Measurements from ENCODE around the gene KLK4.

DNA sequence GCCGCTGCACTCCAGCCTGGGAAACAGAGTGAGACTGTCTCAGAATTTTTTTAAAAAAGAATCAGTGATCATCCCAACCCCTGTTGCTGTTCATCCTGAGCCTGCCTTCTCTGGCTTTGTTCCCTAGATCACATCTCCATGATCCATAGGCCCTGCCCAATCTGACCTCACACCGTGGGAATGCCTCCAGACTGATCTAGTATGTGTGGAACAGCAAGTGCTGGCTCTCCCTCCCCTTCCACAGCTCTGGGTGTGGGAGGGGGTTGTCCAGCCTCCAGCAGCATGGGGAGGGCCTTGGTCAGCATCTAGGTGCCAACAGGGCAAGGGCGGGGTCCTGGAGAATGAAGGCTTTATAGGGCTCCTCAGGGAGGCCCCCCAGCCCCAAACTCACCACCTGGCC, 38.1 kb downstream of the KLK4 start, which contains the start of gene KLK2:
- TF ChIP-seq ZNF311 (CRISPR knock-in tag; IDR thresholded peaks at IDR 0.05) (no peak), EZH2 (IDR thresholded peaks at IDR 0.05; ENCODE audit: borderline replicate concordance, low read depth, low read length) (no peak), KAT7 (CRISPR knock-in tag; IDR thresholded peaks at IDR 0.05; ENCODE audit: borderline replicate concordance) (no peak), GABPB1 (CRISPR knock-in tag; IDR thresholded peaks at IDR 0.05) (no peak), YY1 (IDR thresholded peaks at IDR 0.05; ENCODE audit: borderline replicate concordance in 1 of 3, control insufficient read depth in 1 of 3, extremely low read depth in 1 of 3, insufficient read depth in 3 of 3, insufficient read length in 1 of 3, insufficient replicate concordance in 2 of 3, low read depth in 1 of 3, low read length in 2 of 3) (no peak), CREM (IDR thresholded peaks at IDR 0.05; ENCODE audit: low read depth) (no peak), KLF13 (tag; IDR thresholded peaks at IDR 0.05; ENCODE audit: borderline replicate concordance, low read depth) (no peak)
- TF ChIP-seq, protein P1, sequence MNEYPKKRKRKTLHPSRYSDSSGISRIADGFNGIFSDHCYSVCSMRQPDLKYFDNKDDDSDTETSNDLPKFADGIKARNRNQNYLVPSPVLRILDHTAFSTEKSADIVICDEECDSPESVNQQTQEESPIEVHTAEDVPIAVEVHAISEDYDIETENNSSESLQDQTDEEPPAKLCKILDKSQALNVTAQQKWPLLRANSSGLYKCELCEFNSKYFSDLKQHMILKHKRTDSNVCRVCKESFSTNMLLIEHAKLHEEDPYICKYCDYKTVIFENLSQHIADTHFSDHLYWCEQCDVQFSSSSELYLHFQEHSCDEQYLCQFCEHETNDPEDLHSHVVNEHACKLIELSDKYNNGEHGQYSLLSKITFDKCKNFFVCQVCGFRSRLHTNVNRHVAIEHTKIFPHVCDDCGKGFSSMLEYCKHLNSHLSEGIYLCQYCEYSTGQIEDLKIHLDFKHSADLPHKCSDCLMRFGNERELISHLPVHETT (CRISPR knock-in tag; conservative IDR thresholded peaks at IDR 0.05 in 1 of 2, IDR thresholded peaks at IDR 0.05 in 1 of 2): no peak
- TF ChIP-seq, protein P2, sequence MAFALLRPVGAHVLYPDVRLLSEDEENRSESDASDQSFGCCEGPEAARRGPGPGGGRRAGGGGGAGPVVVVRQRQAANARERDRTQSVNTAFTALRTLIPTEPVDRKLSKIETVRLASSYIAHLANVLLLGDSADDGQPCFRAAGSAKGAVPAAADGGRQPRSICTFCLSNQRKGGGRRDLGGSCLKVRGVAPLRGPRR (CRISPR knock-in tag; IDR thresholded peaks at IDR 0.05): no peak
- TF ChIP-seq, protein P3, sequence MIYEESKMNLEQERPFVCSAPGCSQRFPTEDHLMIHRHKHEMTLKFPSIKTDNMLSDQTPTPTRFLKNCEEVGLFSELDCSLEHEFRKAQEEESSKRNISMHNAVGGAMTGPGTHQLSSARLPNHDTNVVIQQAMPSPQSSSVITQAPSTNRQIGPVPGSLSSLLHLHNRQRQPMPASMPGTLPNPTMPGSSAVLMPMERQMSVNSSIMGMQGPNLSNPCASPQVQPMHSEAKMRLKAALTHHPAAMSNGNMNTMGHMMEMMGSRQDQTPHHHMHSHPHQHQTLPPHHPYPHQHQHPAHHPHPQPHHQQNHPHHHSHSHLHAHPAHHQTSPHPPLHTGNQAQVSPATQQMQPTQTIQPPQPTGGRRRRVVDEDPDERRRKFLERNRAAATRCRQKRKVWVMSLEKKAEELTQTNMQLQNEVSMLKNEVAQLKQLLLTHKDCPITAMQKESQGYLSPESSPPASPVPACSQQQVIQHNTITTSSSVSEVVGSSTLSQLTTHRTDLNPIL (CRISPR knock-in tag; IDR thresholded peaks at IDR 0.05): no peak
- TF ChIP-seq, protein P4, sequence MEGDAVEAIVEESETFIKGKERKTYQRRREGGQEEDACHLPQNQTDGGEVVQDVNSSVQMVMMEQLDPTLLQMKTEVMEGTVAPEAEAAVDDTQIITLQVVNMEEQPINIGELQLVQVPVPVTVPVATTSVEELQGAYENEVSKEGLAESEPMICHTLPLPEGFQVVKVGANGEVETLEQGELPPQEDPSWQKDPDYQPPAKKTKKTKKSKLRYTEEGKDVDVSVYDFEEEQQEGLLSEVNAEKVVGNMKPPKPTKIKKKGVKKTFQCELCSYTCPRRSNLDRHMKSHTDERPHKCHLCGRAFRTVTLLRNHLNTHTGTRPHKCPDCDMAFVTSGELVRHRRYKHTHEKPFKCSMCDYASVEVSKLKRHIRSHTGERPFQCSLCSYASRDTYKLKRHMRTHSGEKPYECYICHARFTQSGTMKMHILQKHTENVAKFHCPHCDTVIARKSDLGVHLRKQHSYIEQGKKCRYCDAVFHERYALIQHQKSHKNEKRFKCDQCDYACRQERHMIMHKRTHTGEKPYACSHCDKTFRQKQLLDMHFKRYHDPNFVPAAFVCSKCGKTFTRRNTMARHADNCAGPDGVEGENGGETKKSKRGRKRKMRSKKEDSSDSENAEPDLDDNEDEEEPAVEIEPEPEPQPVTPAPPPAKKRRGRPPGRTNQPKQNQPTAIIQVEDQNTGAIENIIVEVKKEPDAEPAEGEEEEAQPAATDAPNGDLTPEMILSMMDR (IDR thresholded peaks at IDR 0.05 in 2 of 3, conservative IDR thresholded peaks at IDR 0.05 in 1 of 3; ENCODE audit: insufficient read depth in 2 of 3, low read depth in 1 of 3, low read length in 3 of 3): no peak

Measured in K562 (cell line).